ENCODE data around the gene ERBB4.

- TF ChIP-seq CTCF (IDR thresholded peaks at IDR 0.05) (no peak), CEBPB (IDR thresholded peaks at IDR 0.05) (no peak), EHF (CRISPR knock-in tag; IDR thresholded peaks at IDR 0.05) (no peak), POLR2A (IDR thresholded peaks at IDR 0.05; ENCODE audit: low read length) (no peak), EP300 (IDR thresholded peaks at IDR 0.05) (no peak), PHF8 (IDR thresholded peaks at IDR 0.05; ENCODE audit: borderline replicate concordance, low read depth) (no peak), FOSL2 (IDR thresholded peaks at IDR 0.05) (no peak), FOSL2 (CRISPR knock-in tag; IDR thresholded peaks at IDR 0.05) (no peak), NR3C1 (IDR thresholded peaks at IDR 0.05) (no peak), RFX5 (IDR thresholded peaks at IDR 0.05) (no peak), RAD21 (conservative IDR thresholded peaks at IDR 0.05 in 1 of 2, IDR thresholded peaks at IDR 0.05 in 1 of 2) (no peak), FOSB (CRISPR knock-in tag; IDR thresholded peaks at IDR 0.05) (no peak), CBX8 (IDR thresholded peaks at IDR 0.05) (no peak)
These were observed 1177.2 kb downstream of the ERBB4 start for GRCh38 chr2:211361383-211361782.
